ENCODE measurements around the gene RIMS3.
"Not testable (repeated sequence)": the region's sequence is repeated elsewhere in the genome, so short reads cannot be mapped to it uniquely, and the experiment has no call there.

The RIMS3 gene

GRCh38 chr1:40593449-40594186 lies 71.9 kb downstream of the RIMS3 start:
- DNase-seq (ENCODE audit: low spot score): no peak

GRCh38 chr1:40592107-40592803 lies 73.2 kb downstream of the RIMS3 start:
- DNase-seq (ENCODE audit: low spot score): peak; percentile 77

- peak; percentile 61 for DNase-seq (ENCODE audit: low spot score)
These were observed 76.9 kb downstream of the RIMS3 start for GRCh38 chr1:40588586-40588985.

- DNase-seq (ENCODE audit: low spot score): no peak
These were observed 81.5 kb downstream of the RIMS3 start for GRCh38 chr1:40583980-40584379.

- no peak for DNase-seq (ENCODE audit: low spot score)
These were observed 83.4 kb downstream of the RIMS3 start for GRCh38 chr1:40582116-40582515.

GRCh38 chr1:40575336-40575735 lies 90.1 kb downstream of the RIMS3 start:
- DNase-seq (ENCODE audit: low spot score): no peak

GRCh38 chr1:40574805-40575204 lies 90.7 kb downstream of the RIMS3 start:
- not testable (repeated sequence) for DNase-seq (ENCODE audit: low spot score)
